ENCODE results near the gene KLHL33.
"Not testable (repeated sequence)": the region's sequence is repeated elsewhere in the genome, so short reads cannot be mapped to it uniquely, and the experiment has no call there.

DNA sequence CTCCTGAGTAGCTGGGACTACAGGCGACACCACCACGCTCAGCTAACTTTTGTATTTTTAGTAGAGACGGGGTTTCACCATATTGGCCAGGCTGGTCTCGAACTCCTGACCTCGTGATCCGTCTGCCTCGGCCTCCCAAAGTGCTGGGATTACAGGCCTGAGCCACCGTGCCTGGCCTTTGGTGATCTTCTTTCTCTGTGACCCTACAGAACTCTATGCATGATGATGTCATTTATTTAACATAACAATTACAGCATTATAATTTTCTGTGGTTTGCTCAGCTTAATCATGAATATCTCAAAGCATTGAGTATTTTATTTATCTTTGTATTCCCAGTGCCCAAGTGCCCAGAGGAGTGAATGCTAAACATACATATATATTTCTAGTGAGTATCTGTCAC lies 16.9 kb upstream of the KLHL33 start:
- not testable (repeated sequence) for TF ChIP-seq BHLHE40 (IDR thresholded peaks at IDR 0.05; ENCODE audit: low read depth, low read length); FOXS1 (CRISPR knock-in tag; IDR thresholded peaks at IDR 0.05); KDM1A (IDR thresholded peaks at IDR 0.05; ENCODE audit: low read depth); ZSCAN20 (CRISPR knock-in tag; IDR thresholded peaks at IDR 0.05); JUNB (IDR thresholded peaks at IDR 0.05); POLR2A (IDR thresholded peaks at IDR 0.05; ENCODE audit: low read length); FOSL2 (IDR thresholded peaks at IDR 0.05); FOSL2 (CRISPR knock-in tag; IDR thresholded peaks at IDR 0.05); CBX2 (IDR thresholded peaks at IDR 0.05; ENCODE audit: borderline replicate concordance, low read depth); RNF2 (IDR thresholded peaks at IDR 0.05; ENCODE audit: borderline replicate concordance, low read depth); HOXB13 (CRISPR knock-in tag; IDR thresholded peaks at IDR 0.05; ENCODE audit: low read depth); RCOR1 (IDR thresholded peaks at IDR 0.05; ENCODE audit: low read depth, low read length); SREBF2 (IDR thresholded peaks at IDR 0.05)
- TF ChIP-seq, protein P1, sequence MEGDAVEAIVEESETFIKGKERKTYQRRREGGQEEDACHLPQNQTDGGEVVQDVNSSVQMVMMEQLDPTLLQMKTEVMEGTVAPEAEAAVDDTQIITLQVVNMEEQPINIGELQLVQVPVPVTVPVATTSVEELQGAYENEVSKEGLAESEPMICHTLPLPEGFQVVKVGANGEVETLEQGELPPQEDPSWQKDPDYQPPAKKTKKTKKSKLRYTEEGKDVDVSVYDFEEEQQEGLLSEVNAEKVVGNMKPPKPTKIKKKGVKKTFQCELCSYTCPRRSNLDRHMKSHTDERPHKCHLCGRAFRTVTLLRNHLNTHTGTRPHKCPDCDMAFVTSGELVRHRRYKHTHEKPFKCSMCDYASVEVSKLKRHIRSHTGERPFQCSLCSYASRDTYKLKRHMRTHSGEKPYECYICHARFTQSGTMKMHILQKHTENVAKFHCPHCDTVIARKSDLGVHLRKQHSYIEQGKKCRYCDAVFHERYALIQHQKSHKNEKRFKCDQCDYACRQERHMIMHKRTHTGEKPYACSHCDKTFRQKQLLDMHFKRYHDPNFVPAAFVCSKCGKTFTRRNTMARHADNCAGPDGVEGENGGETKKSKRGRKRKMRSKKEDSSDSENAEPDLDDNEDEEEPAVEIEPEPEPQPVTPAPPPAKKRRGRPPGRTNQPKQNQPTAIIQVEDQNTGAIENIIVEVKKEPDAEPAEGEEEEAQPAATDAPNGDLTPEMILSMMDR (IDR thresholded peaks at IDR 0.05), result not testable (repeated sequence)
- TF ChIP-seq, protein P2, sequence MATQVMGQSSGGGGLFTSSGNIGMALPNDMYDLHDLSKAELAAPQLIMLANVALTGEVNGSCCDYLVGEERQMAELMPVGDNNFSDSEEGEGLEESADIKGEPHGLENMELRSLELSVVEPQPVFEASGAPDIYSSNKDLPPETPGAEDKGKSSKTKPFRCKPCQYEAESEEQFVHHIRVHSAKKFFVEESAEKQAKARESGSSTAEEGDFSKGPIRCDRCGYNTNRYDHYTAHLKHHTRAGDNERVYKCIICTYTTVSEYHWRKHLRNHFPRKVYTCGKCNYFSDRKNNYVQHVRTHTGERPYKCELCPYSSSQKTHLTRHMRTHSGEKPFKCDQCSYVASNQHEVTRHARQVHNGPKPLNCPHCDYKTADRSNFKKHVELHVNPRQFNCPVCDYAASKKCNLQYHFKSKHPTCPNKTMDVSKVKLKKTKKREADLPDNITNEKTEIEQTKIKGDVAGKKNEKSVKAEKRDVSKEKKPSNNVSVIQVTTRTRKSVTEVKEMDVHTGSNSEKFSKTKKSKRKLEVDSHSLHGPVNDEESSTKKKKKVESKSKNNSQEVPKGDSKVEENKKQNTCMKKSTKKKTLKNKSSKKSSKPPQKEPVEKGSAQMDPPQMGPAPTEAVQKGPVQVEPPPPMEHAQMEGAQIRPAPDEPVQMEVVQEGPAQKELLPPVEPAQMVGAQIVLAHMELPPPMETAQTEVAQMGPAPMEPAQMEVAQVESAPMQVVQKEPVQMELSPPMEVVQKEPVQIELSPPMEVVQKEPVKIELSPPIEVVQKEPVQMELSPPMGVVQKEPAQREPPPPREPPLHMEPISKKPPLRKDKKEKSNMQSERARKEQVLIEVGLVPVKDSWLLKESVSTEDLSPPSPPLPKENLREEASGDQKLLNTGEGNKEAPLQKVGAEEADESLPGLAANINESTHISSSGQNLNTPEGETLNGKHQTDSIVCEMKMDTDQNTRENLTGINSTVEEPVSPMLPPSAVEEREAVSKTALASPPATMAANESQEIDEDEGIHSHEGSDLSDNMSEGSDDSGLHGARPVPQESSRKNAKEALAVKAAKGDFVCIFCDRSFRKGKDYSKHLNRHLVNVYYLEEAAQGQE (IDR thresholded peaks at IDR 0.05), result not testable (repeated sequence)
